GM18498 (cell line): ENCODE data around the gene MGMT.
A peak's percentile ranks its signal among the peaks of the same experiment; 100 is the strongest.
"Not testable (repeated sequence)": the region's sequence is repeated elsewhere in the genome, so short reads cannot be mapped to it uniquely, and the experiment has no call there.

ENCODE experiments used
- ATAC-seq: cut with Tn5 transposase; IDR thresholded peaks from one replicate; pipeline ENCODE4 v1.9.1; 2021; ENCODE audit warnings: mild to moderate bottlenecking, moderate library complexity; ENCODE audit not compliant: unreplicated experiment

Gene MGMT

GRCh38 chr10:129466703-129467358, at the start of gene MGMT:
Gene MGMT (plus strand): TSS chr10:129467241.
- ATAC-seq = peak; percentile 96

- ATAC-seq = no peak
Measured at GRCh38 chr10:129417870-129418269, 49.2 kb upstream of the MGMT start.

DNA sequence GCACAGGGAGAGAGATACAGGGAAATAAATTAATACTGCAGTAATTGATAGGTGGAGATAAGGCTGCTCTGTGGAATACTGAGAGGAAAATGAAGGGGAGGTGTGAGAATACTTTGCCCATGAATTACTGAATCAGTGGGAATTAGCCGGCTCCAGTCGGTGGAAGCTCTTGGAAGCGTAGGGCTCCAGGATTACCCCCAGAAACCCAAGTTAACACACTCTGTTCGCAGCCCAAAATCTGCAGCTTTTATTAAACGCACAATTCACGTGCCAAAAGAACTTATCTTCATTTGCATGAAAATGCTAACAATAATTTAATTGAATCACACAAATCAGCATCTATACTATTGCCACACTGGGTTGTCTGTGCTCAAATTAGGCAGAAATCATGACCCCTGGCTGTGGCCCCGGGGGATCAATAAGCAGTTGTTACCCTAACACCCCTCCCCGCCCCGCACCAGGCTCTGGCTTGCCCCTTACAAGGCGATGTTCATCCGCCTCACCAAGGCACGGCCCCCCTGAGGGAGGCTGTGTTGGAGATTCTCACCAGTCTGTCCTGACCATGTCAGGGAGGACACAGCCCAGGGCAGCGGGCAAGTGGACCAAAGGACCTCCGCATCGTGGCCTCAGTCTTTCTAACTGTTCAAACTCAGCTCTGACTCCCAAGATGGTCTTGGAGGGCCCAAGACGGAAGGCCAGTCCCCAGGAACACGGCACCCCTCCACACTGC, 48.4 kb upstream of the MGMT start:
- ATAC-seq = no peak

DNA sequence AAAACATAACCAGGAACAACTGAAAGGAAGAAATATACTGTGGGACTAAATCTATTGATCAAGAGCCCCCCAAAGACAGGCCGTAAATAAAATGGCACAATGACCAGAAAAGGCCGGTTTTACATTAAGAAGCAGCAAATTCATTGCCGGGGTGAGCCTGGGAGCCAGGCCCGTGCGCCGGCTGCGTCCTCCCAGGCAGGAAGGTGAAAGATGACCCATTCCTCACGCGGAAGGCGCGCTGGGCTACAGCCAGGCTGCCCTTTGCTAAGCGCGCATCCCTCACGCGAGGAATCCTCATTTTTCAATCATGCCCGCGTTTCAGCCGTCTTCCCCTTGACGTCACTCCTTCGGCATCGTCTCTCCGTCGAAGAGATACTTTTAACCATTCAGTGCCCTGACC, 47.6 kb upstream of the MGMT start:
- ATAC-seq = no peak

- ATAC-seq = no peak
Measured at GRCh38 chr10:129421399-129422010, 45.5 kb upstream of the MGMT start.

GRCh38 chr10:129424978-129425377, 42.1 kb upstream of the MGMT start:
- ATAC-seq = no peak

DNA sequence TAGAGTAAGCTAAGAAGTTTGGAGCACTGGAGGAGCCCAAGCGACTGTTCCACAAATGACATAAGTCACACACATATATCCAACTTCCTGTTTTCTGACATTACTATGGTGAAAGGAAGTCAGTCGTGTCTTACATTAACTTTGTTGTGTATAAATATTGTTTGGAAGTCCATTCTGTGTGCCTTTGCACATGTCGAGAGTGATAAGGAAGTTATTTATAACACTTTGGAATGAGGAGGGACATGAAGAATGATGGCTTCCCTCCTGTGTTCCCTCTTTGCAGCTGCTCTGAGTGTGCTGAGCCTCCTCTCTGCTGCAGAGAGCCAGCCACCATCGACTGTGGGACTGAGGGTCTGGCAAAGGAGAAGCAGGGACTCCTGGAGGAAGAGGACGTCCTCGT, 40.4 kb upstream of the MGMT start:
- no peak for ATAC-seq

GRCh38 chr10:129433266-129433665, 33.8 kb upstream of the MGMT start:
- no peak for ATAC-seq

DNA sequence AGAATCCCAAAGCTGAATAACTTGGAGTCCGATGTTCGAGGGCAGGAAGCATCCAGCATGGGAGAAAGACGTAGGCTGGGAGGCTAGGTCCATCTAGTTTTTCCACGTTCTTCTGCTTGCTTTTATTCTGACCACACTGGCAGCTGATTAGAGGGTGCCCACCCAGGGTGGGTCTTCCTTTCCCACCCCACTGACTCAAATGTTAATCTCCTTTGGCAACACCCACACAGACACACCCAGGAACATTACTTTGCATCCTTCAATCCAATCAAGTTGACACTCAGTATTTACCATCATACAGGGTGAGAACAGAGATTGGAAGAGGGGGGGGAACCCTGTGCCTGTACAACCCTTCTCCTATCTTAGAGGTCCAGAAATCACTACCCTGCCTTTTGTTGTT, 31.3 kb upstream of the MGMT start:
- ATAC-seq = not testable (repeated sequence)

GRCh38 chr10:129438024-129438423, 29.0 kb upstream of the MGMT start:
- no peak for ATAC-seq

- no peak for ATAC-seq
Measured at GRCh38 chr10:129440247-129440646, 26.8 kb upstream of the MGMT start.

DNA sequence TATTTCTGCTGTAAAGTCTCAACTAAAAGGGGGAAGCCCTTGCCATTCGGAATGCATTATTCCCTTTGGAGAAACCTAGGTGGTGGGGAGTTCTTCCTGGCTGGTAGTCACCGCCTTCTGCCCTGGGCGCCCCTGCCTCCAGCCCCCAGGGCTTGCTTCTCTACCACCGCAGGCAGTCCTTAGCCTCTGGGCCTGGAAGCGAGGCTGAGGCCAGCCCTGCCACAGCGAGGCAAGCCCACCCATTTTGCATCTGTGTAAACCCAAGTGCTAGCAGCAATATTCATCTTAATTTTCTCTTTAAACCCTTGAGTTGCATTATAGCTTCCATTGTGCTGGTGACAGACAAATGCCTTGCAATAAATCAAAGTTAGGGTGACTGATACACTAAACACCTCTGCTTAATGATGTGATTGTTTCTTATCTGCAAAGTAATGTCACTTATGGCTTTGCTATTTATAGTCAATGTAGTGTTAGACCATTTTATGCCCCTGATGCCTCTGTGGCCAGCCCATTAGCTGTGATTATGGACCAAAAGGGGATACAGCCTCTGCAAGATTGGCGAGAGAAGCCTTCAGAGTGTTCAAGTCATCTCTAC, 26.2 kb upstream of the MGMT start:
- ATAC-seq = no peak

GRCh38 chr10:129441372-129442009, 25.6 kb upstream of the MGMT start:
- ATAC-seq = no peak

GRCh38 chr10:129442866-129443265, 24.2 kb upstream of the MGMT start:
- no peak for ATAC-seq

- no peak for ATAC-seq
Measured at GRCh38 chr10:129444359-129444758, 22.7 kb upstream of the MGMT start.

DNA sequence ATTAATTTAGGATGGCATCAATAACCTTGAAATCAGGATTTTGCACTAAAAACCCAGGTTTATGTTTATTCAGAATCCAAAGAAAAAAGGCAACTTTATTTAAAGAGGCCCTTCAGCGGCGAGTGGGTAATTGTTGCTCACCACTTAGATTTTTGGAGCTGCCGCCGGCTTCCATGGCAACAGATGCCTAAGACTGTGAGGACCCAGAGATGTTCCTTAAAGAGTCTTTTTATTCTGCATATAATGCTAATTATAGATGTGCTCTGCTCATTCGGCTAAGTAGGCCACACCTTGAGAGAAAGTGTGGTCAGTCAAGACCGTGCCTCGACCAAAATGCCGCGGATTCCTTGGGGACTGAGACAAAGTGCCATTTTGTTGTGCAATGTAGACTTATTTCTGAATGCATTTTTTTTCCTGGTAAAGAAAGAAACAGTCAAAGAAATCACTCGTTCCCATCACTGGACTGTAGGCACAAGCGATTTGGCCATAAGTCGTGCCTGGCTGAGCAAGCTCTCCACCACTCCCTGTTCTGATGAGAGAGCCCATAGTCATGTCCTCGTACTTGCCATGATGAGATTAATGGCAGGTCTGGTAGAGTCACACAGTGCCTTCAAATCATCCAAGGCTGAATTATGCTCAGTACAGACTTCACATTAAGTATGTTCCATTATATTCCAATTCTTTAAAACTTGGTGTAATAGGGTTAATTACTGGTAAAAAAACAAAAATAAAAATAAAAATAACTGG, 21.4 kb upstream of the MGMT start:
- ATAC-seq = no peak

GRCh38 chr10:129446183-129446581, 20.9 kb upstream of the MGMT start:
- no peak for ATAC-seq

DNA sequence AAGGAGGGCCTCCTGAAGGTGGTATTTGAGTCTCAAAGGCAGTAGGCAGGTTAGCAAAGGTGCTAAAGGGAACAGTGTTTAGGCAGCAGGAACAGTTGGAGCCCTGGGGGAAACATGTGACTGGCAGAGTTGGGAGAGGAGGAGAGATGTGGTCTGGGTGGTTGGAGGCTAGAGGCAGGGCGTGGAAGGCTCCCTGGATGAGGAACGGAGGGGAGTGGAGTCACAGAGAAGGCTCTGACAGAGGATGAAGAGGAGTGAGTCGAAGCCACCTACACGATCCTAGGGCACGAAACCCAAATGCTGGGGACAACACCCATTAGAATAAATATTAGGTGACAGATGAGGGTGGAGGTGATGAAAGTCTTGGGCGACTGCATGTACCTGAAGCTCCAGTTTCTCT, 19.6 kb upstream of the MGMT start:
- no peak for ATAC-seq

DNA sequence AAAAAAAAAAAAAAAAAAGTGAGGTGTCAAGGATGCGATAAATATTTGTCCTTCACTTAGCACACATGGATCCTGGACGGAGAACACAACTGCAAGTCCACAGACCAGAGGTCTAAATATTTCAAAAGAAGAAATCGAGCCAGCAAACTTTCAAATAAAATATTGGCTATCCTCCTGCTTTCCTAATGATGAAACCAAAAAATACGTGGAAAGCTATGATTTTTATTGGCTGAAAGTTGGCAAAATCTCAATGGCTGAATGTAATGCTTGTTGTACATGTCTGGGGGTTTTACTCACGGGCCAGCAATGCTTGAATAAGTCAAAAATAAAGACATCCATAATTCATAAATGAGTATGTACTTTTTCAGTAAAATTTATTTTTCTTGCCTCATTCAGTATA, 19.0 kb upstream of the MGMT start:
- no peak for ATAC-seq

DNA sequence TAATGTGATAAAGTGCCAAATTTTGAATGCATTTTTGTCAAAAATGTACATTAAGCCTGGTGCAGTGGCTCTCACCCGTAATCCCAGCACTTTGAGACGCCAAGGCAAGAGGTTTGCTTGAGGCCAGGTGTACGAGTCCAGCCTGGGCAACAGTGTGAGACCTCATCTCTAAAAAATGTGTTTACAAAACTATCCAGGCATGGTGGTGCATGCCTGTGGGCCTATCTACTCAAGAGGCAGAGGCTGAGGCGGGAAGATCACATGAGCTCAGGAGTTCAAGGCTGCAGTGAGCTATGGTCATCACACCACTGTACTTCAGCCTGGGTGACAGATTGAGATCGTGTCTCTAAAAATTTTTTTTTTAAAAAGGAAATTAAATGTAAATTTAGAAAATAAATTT, 18.5 kb upstream of the MGMT start:
- ATAC-seq = no peak

GRCh38 chr10:129449893-129450292, 17.1 kb upstream of the MGMT start:
- no peak for ATAC-seq
